Thoracic aorta (tissue), 2 donors: Measurements from ENCODE around the gene ZNF219. TPM values are rescaled to one million over a fixed set of nuclear protein-coding genes. Genes with fewer than 3 reads are reported as not detected.
"Not testable (repeated sequence)": the region's sequence is repeated elsewhere in the genome, so short reads cannot be mapped to it uniquely, and the experiment has no call there.

Source experiments
- ATAC-seq: fragments of 150-250 bp; one replicate; pipeline ENCODE4 v1.8.0; 2017; ENCODE audit warnings: low read depth; ENCODE audit not compliant: insufficient number of reproducible peaks, low FRiP score
- DNase-seq: peaks from one replicate; pipeline ENCODE4 v3.0.0-alpha.2; 2020; ENCODE audit warnings: low spot score
- H3K27ac ChIP-seq, 2 donors: fragments of 200-600 bp; sonication (generic); 1 replicate in 1 of 2; 2 replicates in 1 of 2; pipeline ENCODE4 v1.5.1; 2016; ENCODE audit warnings: mild to moderate bottlenecking in 2 of 2, moderate library complexity in 2 of 2
- H3K27me3 ChIP-seq: fragments of 200-600 bp; sonication (generic); replicated peaks from 2 replicates; pipeline ENCODE4 v1.6.0; 2016; ENCODE audit warnings: mild to moderate bottlenecking; ENCODE audit not compliant: insufficient read depth
- H3K36me3 ChIP-seq: fragments of 200-600 bp; sonication (generic); one replicate; pipeline ENCODE4 v1.5.1; 2016
- H3K4me1 ChIP-seq, 2 donors: fragments of 200-600 bp; sonication (generic); 1 replicate in 1 of 2; 2 replicates in 1 of 2; pipeline versions ENCODE4 v1.5.1 to v1.6.0; 2016; ENCODE audit warnings: low read depth in 2 of 2, mild to moderate bottlenecking in 1 of 2; ENCODE audit not compliant: control insufficient read depth in 1 of 2
- H3K4me3 ChIP-seq: fragments of 200-600 bp; sonication (generic); 2 replicates; pipeline ENCODE4 v1.5.1; 2016; ENCODE audit warnings: mild to moderate bottlenecking
- H3K9me3 ChIP-seq: fragments of 200-600 bp; sonication (generic); 2 replicates; pipeline ENCODE4 v1.5.1; 2016
- CTCF ChIP-seq: fragments of 200-600 bp; sonication (generic); IDR thresholded peaks from one replicate; pipeline ENCODE4 v1.5.1; 2019; ENCODE audit warnings: antibody characterized with exemption
- total RNA-seq, 2 donors: library from RNA; depleted of rRNA; stranded (reverse); fragments of >200 nt; gene quantifications; one replicate each; pipeline versions ENCODE4 v1.1.0 to v1.2.3, GENCODE V29; 2016

ZNF219 gene
- total RNA-seq, 2 donors from 2014 or later = 34.7 to 74.2 TPM

GRCh38 chr14:21042918-21043317 is 55.5 kb downstream of the ZNF219 start:
- no peaks in the 10 kb centered on the region for H3K9me3 ChIP-seq
- no peak for ATAC-seq
- no peaks in the 10 kb centered on the region for H3K27me3 ChIP-seq
- no peaks in the 10 kb centered on the region for H3K36me3 ChIP-seq
- no peak for DNase-seq
- peaks cover 13 to 17% of the 10 kb centered on the region in 2 donors for H3K4me1 ChIP-seq
- H3K4me3 ChIP-seq = no peak overlapping the region
- no peak for TF ChIP-seq CTCF
- H3K27ac ChIP-seq = no peak overlapping the region

GRCh38 chr14:21041676-21042433 is 56.6 kb downstream of the ZNF219 start, which contains the start of gene RNASE7:
Gene RNASE7 (plus strand): TSS chr14:21042362. CDS start chr14:21042993, 631 bp downstream.
- no peak within 1 kb of the TSS for H3K27ac ChIP-seq
- no peak within 1 kb of the TSS for H3K4me3 ChIP-seq
- H3K36me3 ChIP-seq = no peaks in the 10 kb centered on the region

GRCh38 chr14:21040941-21041340 is 57.5 kb downstream of the ZNF219 start:
- H3K27ac ChIP-seq, DNase-seq, H3K36me3 ChIP-seq, ATAC-seq, H3K27me3 ChIP-seq, H3K9me3 ChIP-seq, H3K4me3 ChIP-seq: not testable (repeated sequence)
- H3K4me1 ChIP-seq = peaks cover 13 to 17% of the 10 kb centered on the region in 2 donors

More at GRCh38 chr14:21041676-21042433, 56.6 kb downstream of the ZNF219 start, which contains the start of gene RNASE7:
- ATAC-seq (no peak), DNase-seq (no peak)
- Histone ChIP-seq H3K27me3 (no peaks in the 10 kb centered on the region), H3K9me3 (no peaks in the 10 kb centered on the region), H3K4me1 (peaks cover 13 to 17% of the 10 kb centered on the region in 2 donors)
- TF ChIP-seq CTCF = no peak

GRCh38 chr14:21040370-21040925 is 58.0 kb downstream of the ZNF219 start:
- Histone ChIP-seq H3K27me3 (no peaks in the 10 kb centered on the region), H3K36me3 (no peaks in the 10 kb centered on the region), H3K4me3 (no peak overlapping the region), H3K9me3 (no peaks in the 10 kb centered on the region), H3K4me1 (peaks cover 13 to 17% of the 10 kb centered on the region in 2 donors), H3K27ac (no peak overlapping the region)
- TF ChIP-seq CTCF = no peak
- ATAC-seq (no peak), DNase-seq (no peak)

Other genes starting within 250 kb of the ZNF219 start
- not detected for gene RNASE3, start 207.3 kb downstream of the ZNF219 start, total RNA-seq
- gene RNASE2, start 143.2 kb downstream of the ZNF219 start, total RNA-seq = 1 to 10 TPM; 6.9 to 7.2 TPM
- gene METTL17, start 108.7 kb downstream of the ZNF219 start, total RNA-seq = 100 to 1,000 TPM in 1 of 2 donors, 10 to 100 TPM in 1; 94.8 to 141 TPM
- gene SLC39A2, start 99.4 kb downstream of the ZNF219 start, total RNA-seq = not detected
- 100 to 1,000 TPM; 139 TPM for gene NDRG2, start 73.6 kb downstream of the ZNF219 start, total RNA-seq
- gene TPPP2, start 68.4 kb downstream of the ZNF219 start, total RNA-seq = not detected
- gene RNASE13, start 63.8 kb downstream of the ZNF219 start, total RNA-seq = not detected
- gene RNASE7, start 56.3 kb downstream of the ZNF219 start, total RNA-seq = under 1 TPM in 1 of 2 donors, not detected in 1; 0.27 TPM
- gene RNASE8, start 40.8 kb downstream of the ZNF219 start, total RNA-seq = not detected
- 10 to 100 TPM; 51.0 to 61.7 TPM for gene ARHGEF40, start 28.4 kb downstream of the ZNF219 start, total RNA-seq
- not detected for gene TMEM253, start 2.4 kb upstream of the ZNF219 start, total RNA-seq
- not detected for gene OR5AU1, start 57.4 kb upstream of the ZNF219 start, total RNA-seq
- gene HNRNPC, start 170.8 kb upstream of the ZNF219 start, total RNA-seq = 100 to 1,000 TPM; 208 to 422 TPM
- not detected for gene RPGRIP1, start 181.4 kb upstream of the ZNF219 start, total RNA-seq